DOHH2 (cell line): Measurements from ENCODE around the gene RIPOR2.

Experiments used
- EZH2phosphoT487 ChIP-seq: fragments of 200-600 bp; sonication (generic); IDR thresholded peaks from 2 replicates; pipeline ENCODE4 v1.6.1; 2017; ENCODE audit warnings: borderline replicate concordance, mild to moderate bottlenecking, antibody characterized with exemption, low read length, moderate library complexity, mixed read lengths
- TF ChIP-seq, protein P1 (sequence below): fragments of 200-600 bp; sonication (generic); IDR thresholded peaks from one replicate; pipeline ENCODE4 v1.5.1; 2014; ENCODE audit warnings: antibody characterized with exemption, mild to moderate bottlenecking, low read depth, low read length; ENCODE audit not compliant: poor library complexity, severe bottlenecking

DNA sequence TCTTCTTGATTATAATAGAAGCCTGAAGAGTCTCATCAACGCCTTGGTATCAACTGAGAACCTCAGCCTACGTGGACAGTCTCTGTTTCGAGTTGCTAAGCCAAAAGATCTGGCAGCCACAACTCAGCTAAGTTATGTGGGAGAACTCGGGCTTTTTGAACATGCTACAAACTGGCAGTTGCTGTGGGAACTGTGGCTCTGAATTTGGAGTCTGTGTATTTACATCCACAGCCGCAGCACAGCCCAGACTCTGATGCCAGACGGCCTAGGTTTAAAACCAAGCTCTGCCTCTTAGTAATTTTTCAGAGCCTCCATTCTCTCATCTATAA, 35.8 kb downstream of the RIPOR2 start:
- TF ChIP-seq, protein P1, sequence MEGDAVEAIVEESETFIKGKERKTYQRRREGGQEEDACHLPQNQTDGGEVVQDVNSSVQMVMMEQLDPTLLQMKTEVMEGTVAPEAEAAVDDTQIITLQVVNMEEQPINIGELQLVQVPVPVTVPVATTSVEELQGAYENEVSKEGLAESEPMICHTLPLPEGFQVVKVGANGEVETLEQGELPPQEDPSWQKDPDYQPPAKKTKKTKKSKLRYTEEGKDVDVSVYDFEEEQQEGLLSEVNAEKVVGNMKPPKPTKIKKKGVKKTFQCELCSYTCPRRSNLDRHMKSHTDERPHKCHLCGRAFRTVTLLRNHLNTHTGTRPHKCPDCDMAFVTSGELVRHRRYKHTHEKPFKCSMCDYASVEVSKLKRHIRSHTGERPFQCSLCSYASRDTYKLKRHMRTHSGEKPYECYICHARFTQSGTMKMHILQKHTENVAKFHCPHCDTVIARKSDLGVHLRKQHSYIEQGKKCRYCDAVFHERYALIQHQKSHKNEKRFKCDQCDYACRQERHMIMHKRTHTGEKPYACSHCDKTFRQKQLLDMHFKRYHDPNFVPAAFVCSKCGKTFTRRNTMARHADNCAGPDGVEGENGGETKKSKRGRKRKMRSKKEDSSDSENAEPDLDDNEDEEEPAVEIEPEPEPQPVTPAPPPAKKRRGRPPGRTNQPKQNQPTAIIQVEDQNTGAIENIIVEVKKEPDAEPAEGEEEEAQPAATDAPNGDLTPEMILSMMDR = no peak
- TF ChIP-seq EZH2phosphoT487 = no peak
